Prostate gland (tissue), 2 donors: ENCODE measurements around the gene RNF168. TPM values are rescaled to one million over a fixed set of nuclear protein-coding genes. Genes with fewer than 3 reads are reported as not detected.
"Not testable (repeated sequence)": the region's sequence is repeated elsewhere in the genome, so short reads cannot be mapped to it uniquely, and the experiment has no call there.

Experiments
- DNase-seq: peaks from one replicate; pipeline ENCODE4 v3.0.0-alpha.2; 2019; ENCODE audit warnings: low spot score
- H3K27ac ChIP-seq, 2 donors: fragments of 200-600 bp; sonication (generic); 2 replicates each; pipeline ENCODE4 v1.5.1; 2017 to 2019
- H3K27me3 ChIP-seq: fragments of 200-600 bp; sonication (generic); replicated peaks from 2 replicates; pipeline ENCODE4 v1.5.1; 2019; ENCODE audit not compliant: insufficient read depth
- H3K36me3 ChIP-seq, 2 donors: fragments of 200-600 bp; sonication (generic); 1 replicate in 1 of 2; 2 replicates in 1 of 2; pipeline versions ENCODE4 v1.5.1 to v1.8.1; 2017 to 2019
- H3K4me1 ChIP-seq: fragments of 200-600 bp; sonication (generic); replicated peaks from 2 replicates; pipeline ENCODE4 v1.5.1; 2019
- H3K4me3 ChIP-seq, 2 donors: fragments of 200-600 bp; sonication (generic); 2 replicates each; pipeline ENCODE4 v1.5.1; 2017 to 2019
- H3K9me3 ChIP-seq: fragments of 200-600 bp; sonication (generic); 2 replicates; pipeline ENCODE4 v1.5.1; 2017
- CTCF ChIP-seq, 4 experiments: fragments of 200-600 bp in 2 of 4; fragments of 450-650 bp in 2 of 4; sonication (generic) in 2 of 4; IDR thresholded peaks; 1 replicate in 3 of 4; 2 replicates in 1 of 4; pipeline ENCODE4 v1.5.1; 2016 to 2019; ENCODE audit warnings: antibody characterized with exemption in 4 of 4, mild to moderate bottlenecking in 2 of 4, moderate library complexity in 2 of 4
- POLR2A ChIP-seq: fragments of 450-650 bp; IDR thresholded peaks from one replicate; pipeline ENCODE4 v1.6.1; 2016; ENCODE audit warnings: antibody characterized with exemption, mild to moderate bottlenecking
- POLR2AphosphoS5 ChIP-seq: sonication (generic); formaldehyde crosslinking; IDR thresholded peaks from one replicate; pipeline ENCODE4 v1.6.1; 2017; ENCODE audit warnings: antibody characterized with exemption
- WGBS: methylation state at CpG from one replicate; pipeline ENCODE4 v1.1.5; 2018; 5-methylcytosine and 5-hydroxymethylcytosine counted together
- intact Hi-C: fragments of 100-400 bp; cut with DNase I; formaldehyde crosslinking; loops from one replicate; pipeline ENCODE4 v1.14.2; 2022
- total RNA-seq, 2 donors: library from RNA; depleted of rRNA; stranded (reverse); fragments of >200 nt; gene quantifications; one replicate each; pipeline ENCODE4 v1.1.0, GENCODE V29; 2016

Gene RNF168
- total RNA-seq, 2 donors from 2014 or later, result 17.1 to 30.6 TPM

GRCh38 chr3:196531418-196531817 is 27.9 kb upstream of the RNF168 start:
- Histone ChIP-seq H3K4me3 (no peak overlapping the region), H3K27ac (no peak overlapping the region), H3K4me1 (no peaks in the 10 kb centered on the region), H3K9me3 (no peaks in the 10 kb centered on the region), H3K27me3 (no peaks in the 10 kb centered on the region), H3K36me3 (no peaks in the 10 kb centered on the region)
- intact Hi-C loops, result no loop called here
- DNase-seq, result no peak
- WGBS, result 75% methylated on average over 4 of the region's 4 CpGs
- TF ChIP-seq POLR2A, result no peak
- no peak for TF ChIP-seq POLR2AphosphoS5
- TF ChIP-seq CTCF (IDR thresholded peaks at IDR 0.05), result no peak

GRCh38 chr3:196528639-196529233 is 25.2 kb upstream of the RNF168 start:
- WGBS, result 5% methylated on average over 49 of the region's 52 CpGs
- Histone ChIP-seq H3K4me3 (peak overlapping the region; percentile 9 to 28), H3K9me3 (no peaks in the 10 kb centered on the region), H3K27me3 (no peaks in the 10 kb centered on the region), H3K4me1 (no peaks in the 10 kb centered on the region), H3K27ac (peak overlapping the region in 1 of 2 donors; percentile 43), H3K36me3 (no peaks in the 10 kb centered on the region)
- intact Hi-C loops, result no loop called here
- DNase-seq, result peak; percentile 34
- no peak for TF ChIP-seq POLR2AphosphoS5
- TF ChIP-seq POLR2A, result no peak
- TF ChIP-seq CTCF (IDR thresholded peaks at IDR 0.05), result peak in 3 of 4 experiments; percentile 49 to 82 (median 58)

GRCh38 chr3:196525141-196525540 is 21.6 kb upstream of the RNF168 start:
- no peak overlapping the region for H3K27ac ChIP-seq
- DNase-seq, result no peak
- no peaks in the 10 kb centered on the region for H3K36me3 ChIP-seq
- 93% methylated on average over 4 of the region's 4 CpGs for WGBS
- H3K4me1 ChIP-seq, result no peaks in the 10 kb centered on the region
- H3K9me3 ChIP-seq, result no peaks in the 10 kb centered on the region
- TF ChIP-seq POLR2A (no peak), POLR2AphosphoS5 (no peak), CTCF (IDR thresholded peaks at IDR 0.05) (no peak)
- no peak overlapping the region for H3K4me3 ChIP-seq
- no peaks in the 10 kb centered on the region for H3K27me3 ChIP-seq
- intact Hi-C loops, result no loop called here

- no peaks in the 10 kb centered on the region for H3K4me1 ChIP-seq
- no peaks in the 10 kb centered on the region for H3K27me3 ChIP-seq
- H3K9me3 ChIP-seq, result no peaks in the 10 kb centered on the region
- WGBS, result 56% methylated on average over 5 of the region's 5 CpGs
- no peak overlapping the region for H3K4me3 ChIP-seq
- intact Hi-C loops, result no loop called here
- no peak overlapping the region for H3K27ac ChIP-seq
- no peak for DNase-seq
- no peaks in the 10 kb centered on the region for H3K36me3 ChIP-seq
- TF ChIP-seq POLR2AphosphoS5 (no peak), POLR2A (no peak), CTCF (IDR thresholded peaks at IDR 0.05) (no peak)
Observed at GRCh38 chr3:196524527-196524926, 21.0 kb upstream of the RNF168 start.

- H3K4me1 ChIP-seq, result no peaks in the 10 kb centered on the region
- no peaks in the 10 kb centered on the region for H3K9me3 ChIP-seq
- no peak overlapping the region for H3K27ac ChIP-seq
- H3K27me3 ChIP-seq, result no peaks in the 10 kb centered on the region
- intact Hi-C loops, result no loop called here
- H3K4me3 ChIP-seq, result no peak overlapping the region
- WGBS, result 94% methylated on average over 4 of the region's 4 CpGs
- no peak for DNase-seq
- no peaks in the 10 kb centered on the region for H3K36me3 ChIP-seq
- TF ChIP-seq POLR2AphosphoS5, result no peak
- no peak for TF ChIP-seq CTCF (IDR thresholded peaks at IDR 0.05)
- no peak for TF ChIP-seq POLR2A
Observed at GRCh38 chr3:196523841-196524240, 20.3 kb upstream of the RNF168 start.

- H3K9me3 ChIP-seq, intact Hi-C loops, DNase-seq, H3K27ac ChIP-seq, H3K4me1 ChIP-seq, H3K27me3 ChIP-seq, H3K36me3 ChIP-seq, H3K4me3 ChIP-seq: not testable (repeated sequence)
- WGBS, result 86% methylated on average over 12 of the region's 12 CpGs
Observed at GRCh38 chr3:196521291-196521690, 17.7 kb upstream of the RNF168 start.
